Gastrocnemius medialis (tissue), 4 donors: ENCODE measurements around the gene FXN. TPM values are rescaled to one million over a fixed set of nuclear protein-coding genes. Genes with fewer than 3 reads are reported as not detected.
"Not testable (repeated sequence)": the region's sequence is repeated elsewhere in the genome, so short reads cannot be mapped to it uniquely, and the experiment has no call there.

Experiments used
- ATAC-seq, 2 donors: fragments of 150-250 bp; one replicate each; pipeline ENCODE4 v1.9.1; 2016
- DNase-seq, 2 donors: peaks; one replicate each; pipeline ENCODE4 v3.0.0-alpha.2; 2019
- H3K27ac ChIP-seq, 4 donors: fragments of 200-600 bp; sonication (generic); 1 replicate in 1 of 4; 2 replicates in 3 of 4; pipeline ENCODE4 v1.5.1; 2016 to 2018; ENCODE audit warnings: mild to moderate bottlenecking in 2 of 4, moderate library complexity in 1 of 4
- H3K27me3 ChIP-seq, 3 donors: fragments of 200-600 bp; sonication (generic) in 2 of 3; 1 replicate in 1 of 3; 2 replicates in 2 of 3; pipeline versions ENCODE4 v1.5.1 to v1.6.0; 2016 to 2019; ENCODE audit warnings: mild to moderate bottlenecking in 1 of 3, moderate library complexity in 1 of 3
- H3K36me3 ChIP-seq, 2 donors: fragments of 200-600 bp; sonication (generic) in 1 of 2; one replicate each; pipeline ENCODE4 v1.5.1; 2017 to 2018
- H3K4me1 ChIP-seq, 2 donors: fragments of 200-600 bp; sonication (generic) in 1 of 2; one replicate each; pipeline ENCODE4 v1.5.1; 2016 to 2017; ENCODE audit warnings: mild to moderate bottlenecking in 2 of 2
- H3K4me3 ChIP-seq, 4 donors: fragments of 200-600 bp; sonication (generic) in 3 of 4; 1 replicate in 1 of 4; 2 replicates in 3 of 4; pipeline ENCODE4 v1.5.1; 2016 to 2019; ENCODE audit warnings: mild to moderate bottlenecking in 2 of 4
- H3K9me3 ChIP-seq, 3 donors: fragments of 200-600 bp; sonication (generic) in 2 of 3; 1 replicate in 1 of 3; 2 replicates in 2 of 3; pipeline ENCODE4 v1.5.1; 2016 to 2019
- CTCF ChIP-seq, 5 experiments: fragments of 450-650 bp in 3 of 5; fragments of 200-600 bp in 2 of 5; sonication (generic) in 2 of 5; IDR thresholded peaks in 4 of 5; conservative IDR thresholded peaks in 1 of 5; 1 replicate in 4 of 5; 2 replicates in 1 of 5; pipeline ENCODE4 v1.5.1; 2016 to 2019; ENCODE audit warnings: antibody characterized with exemption in 5 of 5, mild to moderate bottlenecking in 3 of 5, moderate library complexity in 3 of 5
- POLR2A ChIP-seq, 2 donors: fragments of 450-650 bp; IDR thresholded peaks; one replicate each; pipeline ENCODE4 v1.6.1; 2017; ENCODE audit warnings: antibody characterized with exemption in 2 of 2, mild to moderate bottlenecking in 2 of 2, moderate library complexity in 2 of 2
- in situ Hi-C, 4 donors: fragments of 200-750 bp; cut with MboI; loops; one replicate each; pipeline versions ENCODE4 v1.15.0 to v1.8.0; 2017; ENCODE audit warnings: low sequenced_read_pairs in 4 of 4
- intact Hi-C: fragments of 100-400 bp; cut with DNase I; formaldehyde crosslinking; loops from one replicate; pipeline ENCODE4 v1.15.1; 2023; ENCODE audit warnings: low total_unique reads
- total RNA-seq, 4 donors: library from RNA; depleted of rRNA; stranded (reverse); fragments of >200 nt; gene quantifications; one replicate each; pipeline versions ENCODE4 v1.1.0 to v1.2.3, GENCODE V29; 2016

FXN gene
- 10 to 100 TPM in 2 of 4 donors, 1 to 10 TPM in 2; 5.5 to 23.4 (median 14.0) TPM for total RNA-seq

- TF ChIP-seq POLR2A (IDR thresholded peaks at IDR 0.05): peak; percentile 19 to 46
- peak; percentile 93 to 100 (median 97) for TF ChIP-seq CTCF (IDR thresholded peaks at IDR 0.05 in 4 of 5, conservative IDR thresholded peaks at IDR 0.05 in 1 of 5)
- DNase-seq: peak; percentile 45 to 75
- Histone ChIP-seq H3K4me3 (peak within 1 kb of the TSS; percentile 55 to 83 (median 72)), H3K36me3 (no peaks in the 10 kb centered on the region), H3K27ac (peak within 1 kb of the TSS; percentile 69 to 93 (median 89)), H3K9me3 (no peaks in the 10 kb centered on the region), H3K4me1 (peaks cover 2 to 10% of the 10 kb centered on the region in 2 donors), H3K27me3 (no peaks in the 10 kb centered on the region)
- intact Hi-C loops: loop anchor here (1.0 to 10.0 kb wide), 4 partner anchors 137 to 509 kb away; partner anchors contain the start of gene TJP2
- in situ Hi-C loops: no loop called here
- ATAC-seq: peak; percentile 96 to 97
Measured at GRCh38 chr9:69035438-69036308, at the start of gene FXN. Gene FXN, plus strand, starts transcription at chr9:69035752. Its CDS starts 31 bp downstream, at chr9:69035783.

- H3K4me1 ChIP-seq: peaks cover 15 to 17% of the 10 kb centered on the region in 2 donors
- H3K4me3 ChIP-seq, in situ Hi-C loops, DNase-seq, H3K27me3 ChIP-seq, H3K27ac ChIP-seq, intact Hi-C loops, H3K9me3 ChIP-seq, H3K36me3 ChIP-seq, ATAC-seq: not testable (repeated sequence)
Measured at GRCh38 chr9:68986949-68987348, 48.6 kb upstream of the FXN start.

GRCh38 chr9:68991457-68991856 lies 44.1 kb upstream of the FXN start:
- intact Hi-C loops (no loop called here), in situ Hi-C loops (loop anchor here in 1 of 4 donors (10.0 kb wide), 1 partner anchor 417 kb away; no protein-coding TSS in a partner anchor)
- Histone ChIP-seq H3K9me3 (no peaks in the 10 kb centered on the region), H3K4me1 (no peaks in the 10 kb centered on the region), H3K36me3 (no peaks in the 10 kb centered on the region), H3K27ac (no peak overlapping the region), H3K4me3 (no peak overlapping the region), H3K27me3 (no peaks in the 10 kb centered on the region)
- TF ChIP-seq CTCF (IDR thresholded peaks at IDR 0.05 in 4 of 5, conservative IDR thresholded peaks at IDR 0.05 in 1 of 5): no peak
- TF ChIP-seq POLR2A (IDR thresholded peaks at IDR 0.05): no peak
- no peak for ATAC-seq
- DNase-seq: no peak

GRCh38 chr9:68995776-68996175 lies 39.8 kb upstream of the FXN start:
- no peaks in the 10 kb centered on the region for H3K27me3 ChIP-seq
- no peak for DNase-seq
- intact Hi-C loops: no loop called here
- no peaks in the 10 kb centered on the region for H3K9me3 ChIP-seq
- ATAC-seq: no peak
- in situ Hi-C loops: loop anchor here in 2 of 4 donors (5.0 to 10.0 kb wide), 2 partner anchors 413 to 421 kb away; no protein-coding TSS in a partner anchor
- no peak overlapping the region for H3K4me3 ChIP-seq
- H3K4me1 ChIP-seq: no peaks in the 10 kb centered on the region
- TF ChIP-seq CTCF (IDR thresholded peaks at IDR 0.05 in 4 of 5, conservative IDR thresholded peaks at IDR 0.05 in 1 of 5) (no peak), POLR2A (IDR thresholded peaks at IDR 0.05) (no peak)
- H3K27ac ChIP-seq: no peak overlapping the region
- H3K36me3 ChIP-seq: no peaks in the 10 kb centered on the region

- in situ Hi-C loops (loop anchor here in 2 of 4 donors (5.0 to 10.0 kb wide), 2 partner anchors 414 to 422 kb away; no protein-coding TSS in a partner anchor), intact Hi-C loops (no loop called here)
- ATAC-seq (no peak), DNase-seq (no peak)
- no peak overlapping the region for H3K27ac ChIP-seq
- H3K4me3 ChIP-seq: no peak overlapping the region
- TF ChIP-seq POLR2A (IDR thresholded peaks at IDR 0.05) (no peak), CTCF (IDR thresholded peaks at IDR 0.05 in 4 of 5, conservative IDR thresholded peaks at IDR 0.05 in 1 of 5) (no peak)
- no peaks in the 10 kb centered on the region for H3K27me3 ChIP-seq
- no peaks in the 10 kb centered on the region for H3K4me1 ChIP-seq
- no peaks in the 10 kb centered on the region for H3K9me3 ChIP-seq
- H3K36me3 ChIP-seq: no peaks in the 10 kb centered on the region
Measured at GRCh38 chr9:68996462-68996861, 39.1 kb upstream of the FXN start.
